SK-N-MC (cell line): ENCODE measurements around the gene PLEKHJ1.
"Not testable (repeated sequence)": the region's sequence is repeated elsewhere in the genome, so short reads cannot be mapped to it uniquely, and the experiment has no call there.

ENCODE experiments used
- DNase-seq: peaks from one replicate; pipeline ENCODE4 v3.0.0-alpha.2; 2011; ENCODE audit warnings: low read depth, low spot score
- H3K27ac ChIP-seq: fragments of 200-600 bp; sonication (generic); 2 replicates; pipeline ENCODE4 v1.5.1; 2016; ENCODE audit warnings: mixed run types
- H3K36me3 ChIP-seq: fragments of 200-600 bp; sonication (generic); 2 replicates; pipeline ENCODE4 v1.6.1; 2017; ENCODE audit warnings: antibody characterized with exemption, low read length, mixed read lengths; ENCODE audit not compliant: insufficient read depth
- H3K4me3 ChIP-seq: fragments of 200-600 bp; sonication (generic); 2 replicates; pipeline ENCODE4 v1.5.1; 2016
- H3K9ac ChIP-seq: fragments of 200-600 bp; sonication (generic); 2 replicates; pipeline ENCODE4 v1.8.0; 2017; ENCODE audit warnings: mixed run types, mixed read lengths; ENCODE audit not compliant: insufficient read length
- H3K9me3 ChIP-seq: fragments of 200-600 bp; sonication (generic); 2 replicates; pipeline ENCODE4 v1.6.1; 2017; ENCODE audit warnings: low read depth, mild to moderate bottlenecking, antibody characterized with exemption, low read length, moderate library complexity, mixed read lengths
- EZH2 ChIP-seq: fragments of 200-600 bp; sonication (generic); IDR thresholded peaks from one replicate; pipeline ENCODE4 v1.6.1; 2017; ENCODE audit warnings: antibody characterized with exemption
- FOXP2 ChIP-seq: optimal IDR thresholded peaks from 2 replicates; pipeline ENCODE3; 2011; ENCODE audit warnings: mild to moderate bottlenecking, moderate library complexity; ENCODE audit not compliant: insufficient read depth; ENCODE audit errors: extremely low read length, control extremely low read depth
- POLR2AphosphoS5 ChIP-seq: IDR thresholded peaks from 2 replicates; pipeline ENCODE4 v1.6.1; 2012; ENCODE audit warnings: mild to moderate bottlenecking, low read depth, low read length, borderline replicate concordance

Gene PLEKHJ1, protein sequence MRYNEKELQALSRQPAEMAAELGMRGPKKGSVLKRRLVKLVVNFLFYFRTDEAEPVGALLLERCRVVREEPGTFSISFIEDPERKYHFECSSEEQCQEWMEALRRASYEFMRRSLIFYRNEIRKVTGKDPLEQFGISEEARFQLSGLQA

GRCh38 chr19:2236314-2237050, at the start of gene PLEKHJ1, which contains the start of gene SF3A2:
TSS of gene PLEKHJ1 (minus strand) at chr19:2236329. CDS start at chr19:2236248, 81 bp downstream.
TSS of gene SF3A2 (plus strand) at chr19:2236824. CDS start at chr19:2243419, 6,595 bp downstream.
- H3K36me3 ChIP-seq = peaks cover 29% of the 10 kb centered on the region
- H3K9me3 ChIP-seq = no peaks in the 10 kb centered on the region
- peak within 1 kb of the TSS; percentile 95 for H3K9ac ChIP-seq
- TF ChIP-seq POLR2AphosphoS5 (peak; percentile 89), EZH2 (no peak), FOXP2 (peak; percentile 44)
- peak; percentile 86 for DNase-seq
- peak within 1 kb of the TSS; percentile 88 for H3K27ac ChIP-seq
- peak within 1 kb of the TSS; percentile 91 for H3K4me3 ChIP-seq

- DNase-seq = no peak
- H3K4me3 ChIP-seq = no peak overlapping the region
- no peak overlapping the region for H3K9ac ChIP-seq
- no peaks in the 10 kb centered on the region for H3K9me3 ChIP-seq
- no peaks in the 10 kb centered on the region for H3K36me3 ChIP-seq
- TF ChIP-seq EZH2 (no peak), POLR2AphosphoS5 (no peak), FOXP2 (no peak)
- H3K27ac ChIP-seq = no peak overlapping the region
These were observed 47.8 kb upstream of the PLEKHJ1 start for GRCh38 chr19:2283835-2284507.

- H3K27ac ChIP-seq = no peak overlapping the region
- H3K9me3 ChIP-seq = no peaks in the 10 kb centered on the region
- H3K9ac ChIP-seq = no peak overlapping the region
- TF ChIP-seq FOXP2 = no peak
- no peak overlapping the region for H3K4me3 ChIP-seq
- DNase-seq = no peak
- H3K36me3 ChIP-seq = no peaks in the 10 kb centered on the region
These were observed 46.7 kb upstream of the PLEKHJ1 start for GRCh38 chr19:2282862-2283237.

- Histone ChIP-seq H3K9me3 (no peaks in the 10 kb centered on the region), H3K27ac (no peak within 1 kb of the TSS), H3K36me3 (no peaks in the 10 kb centered on the region), H3K9ac (no peak within 1 kb of the TSS), H3K4me3 (no peak within 1 kb of the TSS)
- no peak for DNase-seq
- TF ChIP-seq EZH2 (no peak), POLR2AphosphoS5 (no peak)
These were observed 46.1 kb upstream of the PLEKHJ1 start, which contains the start of gene PEAK3 for GRCh38 chr19:2282062-2282861. TSS of gene PEAK3 (minus strand) at chr19:2282175. CDS start at chr19:2280931, 1,244 bp downstream.

DNA sequence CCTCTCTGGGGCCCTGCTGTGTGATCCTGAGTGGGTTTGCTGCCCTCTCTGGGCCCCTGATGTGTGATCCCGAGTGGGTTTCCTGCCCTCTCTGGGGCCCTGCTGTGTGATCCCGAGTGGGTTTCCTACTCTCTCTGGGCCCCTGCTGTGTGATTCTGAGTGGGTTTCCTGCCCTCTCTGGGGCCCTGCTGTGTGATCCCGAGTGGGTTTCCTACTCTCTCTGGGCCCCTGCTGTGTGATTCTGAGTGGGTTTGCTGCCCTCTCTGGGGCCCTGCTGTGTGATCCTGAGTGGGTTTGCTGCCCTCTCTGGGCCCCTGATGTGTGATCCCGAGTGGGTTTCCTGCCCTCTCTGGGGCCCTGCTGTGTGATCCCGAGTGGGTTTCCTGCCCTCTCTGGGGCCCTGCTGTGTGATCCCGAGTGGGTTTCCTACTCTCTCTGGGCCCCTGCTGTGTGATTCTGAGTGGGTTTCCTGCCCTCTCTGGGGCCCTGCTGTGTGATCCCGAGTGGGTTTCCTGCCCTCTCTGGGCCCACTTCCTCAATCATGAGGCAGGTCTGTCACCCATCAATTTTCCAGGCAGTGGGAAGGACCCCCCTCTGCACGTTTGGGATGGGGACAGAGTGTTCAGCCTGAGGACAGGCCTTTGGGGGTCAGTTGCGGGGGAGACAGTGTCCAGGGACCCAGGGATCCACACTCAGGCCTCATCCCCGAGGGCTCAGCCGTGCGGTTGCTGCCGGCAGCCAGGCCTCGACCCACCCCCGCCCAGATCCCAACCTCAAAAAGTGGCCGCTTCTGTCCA, 45.3 kb upstream of the PLEKHJ1 start:
- not testable (repeated sequence) for H3K27ac ChIP-seq, H3K4me3 ChIP-seq, DNase-seq, H3K36me3 ChIP-seq, H3K9ac ChIP-seq, H3K9me3 ChIP-seq

DNA sequence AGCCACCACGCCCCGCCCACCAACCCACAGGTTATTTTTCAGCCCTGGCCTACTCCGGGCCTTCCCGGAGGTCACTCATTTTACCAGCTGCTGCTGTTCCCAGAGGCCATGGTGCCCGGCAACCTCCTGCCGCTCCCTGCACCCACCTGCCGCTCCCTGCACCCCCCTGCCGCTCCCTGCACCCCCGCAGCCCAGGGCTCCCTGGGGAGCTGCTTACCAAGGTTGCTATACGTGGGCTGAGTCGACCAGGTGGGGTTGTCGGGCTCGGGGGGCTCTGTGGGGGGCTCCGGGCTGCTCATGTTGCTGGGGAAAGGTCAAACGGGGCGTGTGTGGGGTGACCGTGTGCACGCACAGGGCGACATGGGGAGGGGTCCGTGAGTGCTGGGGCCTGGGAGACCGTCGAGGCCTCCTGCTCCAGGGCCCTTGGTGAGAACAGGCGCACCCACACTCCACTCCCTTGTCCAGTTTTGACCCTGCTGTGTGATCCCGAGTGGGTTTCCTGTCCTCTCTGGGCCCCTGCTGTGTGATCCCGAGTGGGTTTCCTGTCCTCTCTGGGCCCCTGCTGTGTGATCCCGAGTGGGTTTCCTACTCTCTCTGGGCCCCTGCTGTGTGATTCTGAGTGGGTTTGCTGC, 44.6 kb upstream of the PLEKHJ1 start:
- Histone ChIP-seq H3K9me3 (no peaks in the 10 kb centered on the region), H3K9ac (no peak overlapping the region)
- no peak for DNase-seq

DNA sequence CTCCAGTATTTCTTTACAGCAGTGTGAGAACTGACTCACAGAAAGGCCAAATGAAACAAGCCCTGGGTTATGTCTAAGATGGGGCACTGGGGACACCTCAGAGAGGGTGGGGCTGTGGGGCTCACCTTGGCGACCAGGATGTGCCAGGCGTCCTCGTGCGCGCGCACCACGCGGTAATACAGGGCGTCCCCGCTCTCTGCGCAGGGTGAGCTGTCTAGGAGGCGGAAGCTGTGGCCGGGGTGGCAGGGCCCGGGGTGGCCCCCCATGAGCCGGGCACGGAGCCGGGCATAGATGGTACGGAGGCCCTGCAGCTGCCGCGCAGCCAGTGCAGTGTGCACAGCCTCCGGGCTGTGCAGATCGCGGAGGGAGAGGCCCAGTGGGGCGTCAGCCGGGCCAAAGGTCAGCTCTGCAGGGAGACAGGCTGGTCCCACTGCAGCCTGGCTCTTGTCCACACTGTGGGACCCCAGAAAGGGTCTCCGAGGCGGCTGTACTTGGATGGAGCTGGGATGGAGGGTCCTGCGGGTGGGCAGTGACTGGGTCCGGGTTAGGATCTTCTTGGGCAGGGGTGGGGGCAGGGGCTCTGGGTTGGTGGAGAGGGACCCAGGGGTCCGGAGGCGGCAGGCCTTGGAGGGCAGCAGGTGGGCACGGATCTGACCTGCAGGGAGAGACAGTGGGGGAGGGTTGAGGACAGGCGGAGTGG, 42.5 kb upstream of the PLEKHJ1 start:
- TF ChIP-seq EZH2 (no peak), POLR2AphosphoS5 (no peak), FOXP2 (no peak)
- Histone ChIP-seq H3K36me3 (peaks cover 9% of the 10 kb centered on the region; the same call in 1 of the 2 replicates), H3K27ac (no peak overlapping the region), H3K4me3 (no peak overlapping the region), H3K9me3 (no peaks in the 10 kb centered on the region), H3K9ac (no peak overlapping the region)
- DNase-seq = no peak

More for the DNA sequence above, 44.6 kb upstream of the PLEKHJ1 start:
- TF ChIP-seq FOXP2 (no peak), POLR2AphosphoS5 (no peak), EZH2 (no peak)
- H3K27ac ChIP-seq = no peak overlapping the region
- H3K4me3 ChIP-seq = no peak overlapping the region
- H3K36me3 ChIP-seq = no peaks in the 10 kb centered on the region; the same call in 1 of the 2 replicates
